Measurements from ENCODE around the gene SRSF12.
"Not testable (repeated sequence)": the region's sequence is repeated elsewhere in the genome, so short reads cannot be mapped to it uniquely, and the experiment has no call there.

Gene SRSF12

GRCh38 chr6:89073014-89073620, 44.8 kb downstream of the SRSF12 start:
- DNase-seq (ENCODE audit: low read depth in 1 of 2, low spot score in 1 of 2), result no peak

DNA sequence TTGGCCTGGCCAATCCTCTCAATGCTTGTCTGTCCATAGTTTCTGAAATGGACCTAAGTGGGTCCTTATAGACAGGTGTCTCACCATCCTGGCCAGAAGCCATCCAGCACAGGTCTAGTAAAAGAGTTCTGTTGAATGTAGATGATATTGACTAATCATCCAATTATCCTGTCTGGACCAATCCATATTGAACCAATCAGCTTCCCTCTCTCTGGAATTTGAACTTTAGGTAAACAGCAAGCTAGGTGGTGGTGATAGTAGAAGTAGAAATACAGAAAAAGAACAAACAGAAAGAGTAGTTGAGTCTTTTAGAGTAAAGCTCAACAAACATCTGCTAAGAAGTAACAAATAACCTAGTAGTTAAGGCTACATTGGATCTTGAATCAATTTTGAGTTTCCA, 46.8 kb downstream of the SRSF12 start:
- DNase-seq (ENCODE audit: low read depth in 1 of 2, low spot score in 1 of 2), result no peak

DNA sequence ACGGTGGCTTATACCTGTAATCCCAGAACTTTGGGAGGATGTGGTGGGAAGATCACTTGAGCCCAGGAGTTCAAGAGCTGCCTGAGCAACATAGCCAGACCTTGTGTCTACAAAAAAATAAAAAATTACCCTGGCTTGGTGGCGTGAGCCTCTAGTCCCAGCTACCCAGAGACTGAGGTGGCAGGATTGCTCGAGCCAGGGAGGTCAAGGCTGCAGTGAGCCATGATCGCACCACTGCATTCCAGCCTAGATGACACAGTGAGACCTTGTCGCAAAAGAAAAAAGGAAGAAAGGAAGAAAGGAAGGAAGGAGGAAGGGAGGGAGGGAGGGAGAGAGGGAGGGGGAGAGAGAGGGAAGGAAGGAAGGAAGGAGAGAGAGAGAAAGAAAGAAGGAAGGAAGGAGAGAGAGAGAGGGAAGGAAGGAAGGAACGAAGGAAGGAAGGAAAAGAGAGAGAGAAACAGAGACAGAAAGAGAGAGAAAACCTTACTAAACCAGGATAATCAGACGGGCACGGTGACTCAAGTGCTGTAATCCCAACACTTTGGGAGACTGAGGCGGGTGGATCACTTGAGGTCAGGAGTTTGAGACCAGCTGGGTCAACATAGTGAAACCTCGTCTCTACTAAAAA, 48.2 kb downstream of the SRSF12 start:
- no peak for DNase-seq (ENCODE audit: low read depth in 1 of 2, low spot score in 1 of 2)

- no peak for DNase-seq (ENCODE audit: low read depth in 1 of 2, low spot score in 1 of 2)
These were observed 49.2 kb downstream of the SRSF12 start for GRCh38 chr6:89068695-89069094.

- DNase-seq (ENCODE audit: low read depth in 1 of 2, low spot score in 1 of 2), result no peak
These were observed 50.1 kb downstream of the SRSF12 start for GRCh38 chr6:89067796-89068195.

- no peak for DNase-seq (ENCODE audit: low read depth in 1 of 2, low spot score in 1 of 2)
These were observed 50.8 kb downstream of the SRSF12 start for GRCh38 chr6:89066940-89067646.

- not testable (repeated sequence) for DNase-seq (ENCODE audit: low read depth in 1 of 2, low spot score in 1 of 2)
These were observed 51.8 kb downstream of the SRSF12 start for GRCh38 chr6:89066121-89066520.

GRCh38 chr6:89064931-89065330, 52.9 kb downstream of the SRSF12 start:
- not testable (repeated sequence) for DNase-seq (ENCODE audit: low read depth in 1 of 2, low spot score in 1 of 2)

- DNase-seq (ENCODE audit: low read depth in 1 of 2, low spot score in 1 of 2), result no peak
These were observed 54.0 kb downstream of the SRSF12 start for GRCh38 chr6:89063881-89064280.

DNA sequence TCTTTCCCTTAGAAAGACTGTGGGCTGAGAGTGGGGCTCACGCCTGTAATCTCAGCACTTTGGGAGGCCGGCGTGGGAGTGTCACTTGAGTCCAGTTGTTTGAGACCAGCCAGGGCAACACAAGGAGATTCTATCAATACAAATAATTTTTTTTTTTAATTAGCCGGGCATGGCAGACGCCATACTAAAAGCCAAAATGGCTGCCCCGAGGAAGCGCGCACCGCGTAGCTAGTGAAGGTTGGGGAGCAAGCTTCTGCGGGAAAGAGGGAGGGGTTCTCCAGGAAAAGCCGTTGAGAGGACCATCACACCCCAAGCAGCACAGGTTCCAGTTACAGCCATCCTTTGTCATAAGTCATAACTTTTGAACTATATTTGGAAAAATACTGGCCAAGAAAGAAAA, 58.6 kb downstream of the SRSF12 start:
- no peak for DNase-seq (ENCODE audit: low read depth in 1 of 2, low spot score in 1 of 2)

GRCh38 chr6:89058627-89059026, 59.2 kb downstream of the SRSF12 start:
- DNase-seq (ENCODE audit: low read depth in 1 of 2, low spot score in 1 of 2), result no peak

- no peak for DNase-seq (ENCODE audit: low read depth in 1 of 2, low spot score in 1 of 2)
These were observed 60.1 kb downstream of the SRSF12 start for GRCh38 chr6:89057759-89058158.

DNA sequence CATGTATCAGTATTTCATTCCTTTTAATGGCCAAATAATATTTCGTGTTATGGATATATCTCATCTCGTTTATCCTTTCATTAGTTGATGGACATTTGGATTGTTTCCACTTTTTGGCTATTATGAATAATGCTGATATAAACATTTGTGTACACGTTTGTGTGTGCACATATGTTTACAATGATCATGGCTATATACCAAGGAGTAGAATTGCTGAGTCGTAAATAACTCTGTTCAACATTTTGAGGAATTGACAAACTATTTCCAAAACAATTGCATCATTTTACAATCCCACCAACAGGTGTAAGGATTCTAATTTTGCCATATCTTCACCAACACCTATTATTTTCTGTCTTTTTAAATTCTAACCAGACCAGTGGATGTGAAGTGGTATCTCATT, 63.7 kb downstream of the SRSF12 start:
- DNase-seq (ENCODE audit: low read depth in 1 of 2, low spot score in 1 of 2), result no peak

- no peak for DNase-seq (ENCODE audit: low read depth in 1 of 2, low spot score in 1 of 2)
These were observed 66.2 kb downstream of the SRSF12 start for GRCh38 chr6:89051676-89052075.

GRCh38 chr6:89050697-89051096, 67.2 kb downstream of the SRSF12 start:
- no peak for DNase-seq (ENCODE audit: low read depth in 1 of 2, low spot score in 1 of 2)

DNA sequence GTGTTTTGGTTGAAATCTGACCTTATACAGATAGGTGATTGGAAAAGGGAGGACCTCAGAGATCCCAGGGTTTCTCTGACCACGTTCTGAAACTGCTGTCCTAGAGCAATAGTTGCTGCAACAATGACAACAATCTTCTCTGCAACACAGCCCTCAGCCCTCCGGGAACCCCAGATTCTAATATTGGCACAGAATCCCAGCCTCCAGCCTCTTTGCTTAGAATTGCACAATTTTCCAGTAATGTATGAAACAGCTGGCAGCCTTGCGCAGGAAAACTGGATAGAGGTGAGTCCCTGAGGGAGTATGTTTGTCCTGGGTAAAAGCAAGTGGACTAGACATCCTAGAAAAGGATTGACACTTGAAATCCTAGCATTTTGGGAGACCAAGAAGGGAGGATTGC, 67.7 kb downstream of the SRSF12 start:
- no peak for DNase-seq (ENCODE audit: low read depth in 1 of 2, low spot score in 1 of 2)

- DNase-seq (ENCODE audit: low read depth in 1 of 2, low spot score in 1 of 2), result no peak
These were observed 68.9 kb downstream of the SRSF12 start for GRCh38 chr6:89048985-89049384.

- DNase-seq (ENCODE audit: low read depth in 1 of 2, low spot score in 1 of 2), result no peak
These were observed 69.5 kb downstream of the SRSF12 start for GRCh38 chr6:89048288-89048923.

- DNase-seq (ENCODE audit: low read depth in 1 of 2, low spot score in 1 of 2), result no peak
These were observed 70.4 kb downstream of the SRSF12 start for GRCh38 chr6:89047473-89047872.

Data from activated T-helper 1 cell treated with anti-CD3 and anti-CD28 coated beads, Interleukin-2, amount 50 U/mL, for 16 hours (primary cell).